ENCODE results near the gene DDX54.
"Not testable (repeated sequence)": the region's sequence is repeated elsewhere in the genome, so short reads cannot be mapped to it uniquely, and the experiment has no call there.

The DDX54 gene

GRCh38 chr12:113120670-113121370 is 64.5 kb downstream of the DDX54 start:
- no peak for DNase-seq (ENCODE audit: low read depth in 2 of 2)

- DNase-seq (ENCODE audit: low read depth in 2 of 2) = no peak
These were observed 65.2 kb downstream of the DDX54 start for GRCh38 chr12:113119980-113120669.

DNA sequence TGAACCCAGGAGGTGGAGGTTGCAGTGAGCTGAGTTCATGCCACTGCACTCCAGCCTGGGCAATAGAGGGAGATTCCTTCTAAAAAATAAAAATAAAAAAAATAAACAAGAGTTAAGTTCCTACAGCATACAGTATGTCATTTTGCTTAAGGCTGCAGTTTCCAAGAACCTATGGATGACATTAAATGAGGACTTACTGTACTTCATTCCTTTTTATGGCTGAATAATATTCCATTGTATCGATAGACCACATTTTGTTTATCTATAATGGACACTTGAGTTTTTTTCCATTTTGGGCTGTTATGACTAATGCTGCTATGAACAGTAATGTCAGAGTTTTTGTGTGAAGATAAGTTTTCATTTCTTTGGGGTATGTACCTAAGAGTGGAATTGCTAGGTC is 67.1 kb downstream of the DDX54 start:
- DNase-seq (ENCODE audit: low read depth in 2 of 2) = no peak

GRCh38 chr12:113117684-113118083 is 67.6 kb downstream of the DDX54 start:
- DNase-seq (ENCODE audit: low read depth in 2 of 2) = not testable (repeated sequence)

DNA sequence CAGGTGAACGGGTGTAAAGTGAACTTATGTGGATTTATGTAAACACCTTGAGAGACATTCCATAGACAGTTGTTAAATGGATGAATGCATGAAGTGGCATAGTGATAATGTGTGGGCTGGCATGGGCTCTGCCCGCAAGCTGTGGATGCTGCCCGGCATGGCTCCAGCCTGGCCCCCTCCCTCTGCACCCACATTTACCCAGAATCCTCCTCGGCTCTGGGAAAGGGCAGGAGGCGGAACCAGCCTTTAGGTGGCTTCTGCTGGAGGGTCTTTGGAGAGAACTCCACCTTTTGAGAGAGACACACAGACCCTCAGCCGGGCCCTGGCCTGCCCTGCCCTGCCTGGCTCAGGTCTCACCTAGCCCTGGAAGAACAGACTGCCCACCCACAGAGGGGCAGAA is 68.4 kb downstream of the DDX54 start:
- no peak for DNase-seq (ENCODE audit: low read depth in 2 of 2)

DNA sequence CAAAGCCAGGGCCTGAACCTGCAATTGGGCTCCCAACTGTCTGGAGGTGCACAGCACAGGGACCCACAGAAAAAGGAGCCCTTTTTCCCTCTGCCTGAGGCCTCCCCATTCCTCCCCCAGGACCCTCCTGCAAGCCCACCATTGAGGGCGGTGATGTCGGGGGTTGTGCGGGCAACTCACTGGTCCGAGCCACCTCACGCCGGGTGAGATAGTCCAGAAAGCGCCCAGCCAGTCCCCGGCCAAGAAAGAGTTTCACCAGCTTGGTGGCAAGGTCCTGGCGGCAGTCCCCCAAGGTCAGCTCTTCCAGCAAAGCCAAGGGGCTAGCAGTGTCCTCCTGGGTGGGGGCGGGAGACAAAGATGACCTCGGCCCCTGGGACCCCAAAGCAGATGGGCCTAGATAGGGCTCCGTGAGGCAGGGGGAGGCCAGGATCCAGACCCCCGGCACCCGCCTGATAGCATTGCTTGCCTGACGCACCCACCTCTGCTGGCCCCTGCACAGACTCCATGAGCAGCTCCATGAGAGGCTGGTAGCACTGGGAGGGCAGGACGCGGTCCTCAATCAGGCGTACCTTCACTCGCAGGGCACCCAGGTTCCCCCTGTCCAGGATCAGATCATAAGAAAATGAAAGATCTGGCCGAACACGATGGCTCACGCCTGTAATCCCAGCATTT is 69.7 kb downstream of the DDX54 start:
- DNase-seq (ENCODE audit: low read depth in 2 of 2) = no peak

DNA sequence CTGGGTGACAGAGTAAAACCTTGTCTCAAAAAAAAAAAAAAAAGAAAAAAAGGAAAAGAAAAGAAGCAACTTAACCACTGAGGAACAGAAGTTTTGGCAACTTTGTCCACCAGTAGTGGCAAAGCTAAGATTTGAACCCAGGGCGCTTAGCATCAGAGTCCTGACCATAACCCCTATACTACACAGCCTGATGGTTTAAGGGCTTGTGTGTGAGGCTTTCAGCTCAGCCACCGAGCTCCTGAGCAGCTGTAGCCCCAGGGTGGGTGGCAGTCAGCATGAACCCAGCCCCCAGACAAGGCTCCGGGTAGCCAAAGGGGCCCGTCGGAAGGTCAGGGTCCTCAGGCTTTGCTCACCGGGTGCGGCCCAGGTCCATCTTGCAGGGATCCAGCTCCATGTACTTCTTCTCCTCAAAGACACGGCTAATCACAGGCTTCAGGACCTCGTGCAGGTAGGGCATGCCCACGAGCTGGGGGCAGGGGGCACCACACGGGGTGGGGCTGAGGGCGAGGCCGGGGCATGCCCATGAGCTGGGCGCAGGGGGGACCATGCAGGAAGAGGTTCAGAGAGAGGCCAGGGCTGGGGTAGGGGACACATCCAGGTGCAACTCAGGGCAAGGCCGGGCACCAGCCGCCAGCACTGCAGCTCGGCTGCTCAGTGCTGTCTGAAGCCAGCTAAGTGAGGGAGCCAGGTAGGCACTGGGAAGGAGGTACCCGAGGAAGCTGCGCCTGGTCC is 70.7 kb downstream of the DDX54 start:
- no peak for DNase-seq (ENCODE audit: low read depth in 2 of 2)

GRCh38 chr12:113113397-113113796 is 71.9 kb downstream of the DDX54 start:
- no peak for DNase-seq (ENCODE audit: low read depth in 2 of 2)

- no peak for DNase-seq (ENCODE audit: low read depth in 2 of 2)
These were observed 73.0 kb downstream of the DDX54 start for GRCh38 chr12:113112043-113112899.

DNA sequence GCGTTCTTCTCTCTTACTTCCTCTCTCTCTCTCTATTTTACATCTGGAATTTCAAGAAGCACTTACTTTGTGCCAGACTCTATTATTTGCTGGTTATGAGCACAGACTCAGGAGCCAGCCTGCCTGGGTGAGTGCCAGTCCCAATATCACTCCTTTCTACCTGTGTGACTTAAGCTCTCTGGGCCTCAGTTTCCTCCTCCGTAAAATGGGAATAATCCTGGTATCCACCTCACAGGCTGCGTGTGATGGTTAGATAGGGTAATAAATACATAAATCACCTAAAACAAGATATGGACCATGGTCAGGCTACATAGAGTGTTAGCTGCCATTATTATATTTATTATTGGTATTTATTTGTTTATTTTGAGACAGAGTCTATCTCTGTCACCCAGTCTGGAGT is 74.0 kb downstream of the DDX54 start:
- no peak for DNase-seq (ENCODE audit: low read depth in 2 of 2)

DNA sequence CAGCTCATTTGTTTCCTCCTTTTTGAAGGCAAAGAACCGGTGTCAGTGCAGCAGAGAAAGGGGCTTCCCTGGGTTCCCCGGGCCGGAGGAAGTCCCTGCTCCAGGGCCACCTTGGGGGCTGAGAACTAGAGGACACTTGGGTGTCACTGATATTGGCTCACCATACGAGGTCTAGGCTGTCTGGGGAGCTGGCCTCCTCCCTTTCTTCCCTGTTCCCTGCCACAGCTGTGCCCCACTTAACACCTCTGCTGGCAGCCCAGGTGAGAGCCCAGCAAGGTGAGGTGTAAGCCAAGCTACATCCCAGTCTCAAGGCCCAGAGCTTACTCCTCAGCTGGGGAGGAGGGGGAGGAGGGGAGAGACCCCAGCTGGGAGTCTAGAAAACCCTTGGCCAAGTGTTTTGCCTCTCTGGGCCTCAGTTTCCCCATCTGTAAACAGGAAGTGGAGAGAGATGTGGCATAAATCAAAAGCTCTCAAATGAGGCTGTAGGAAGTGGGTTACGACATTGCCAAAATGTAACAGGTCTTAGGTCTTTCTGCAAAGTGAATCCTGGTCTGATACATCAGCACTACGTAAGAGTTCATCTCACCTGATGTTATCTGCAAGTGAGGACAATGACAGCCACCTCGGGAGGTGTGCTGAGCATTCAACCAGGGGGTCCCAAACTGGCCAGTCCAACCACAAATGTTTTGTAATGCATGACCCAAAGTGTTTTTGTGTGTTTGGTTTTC is 75.2 kb downstream of the DDX54 start:
- DNase-seq (ENCODE audit: low read depth in 2 of 2) = no peak

GRCh38 chr12:113109360-113109759 is 75.9 kb downstream of the DDX54 start:
- no peak for DNase-seq (ENCODE audit: low read depth in 2 of 2)

DNA sequence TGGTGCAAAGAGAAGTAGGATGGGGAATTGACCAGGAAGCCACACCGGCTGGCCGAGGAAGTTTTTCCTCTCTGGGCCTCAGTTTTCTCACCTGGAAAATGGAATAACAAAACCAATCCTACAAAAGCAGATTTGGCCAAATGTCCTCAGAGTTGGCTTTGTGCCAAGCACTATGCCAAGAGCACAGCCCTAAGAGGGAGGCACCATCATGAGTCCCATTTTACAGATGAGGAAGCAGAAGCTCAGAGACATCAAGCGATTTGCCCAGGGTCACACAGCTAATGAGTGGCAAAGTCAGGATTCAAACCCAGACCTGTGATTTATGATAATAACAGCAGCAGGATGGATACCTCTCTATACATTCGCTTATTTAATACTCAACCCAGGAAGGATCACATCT is 77.0 kb downstream of the DDX54 start:
- no peak for DNase-seq (ENCODE audit: low read depth in 2 of 2)

Data from fibroblast of skin of left biceps (primary cell).